Ishikawa (cell line): ENCODE measurements around the gene CA10.

Experiments used
- CEBPB ChIP-seq: IDR thresholded peaks from 2 replicates; pipeline ENCODE4 v1.6.1; 2012
- EP300 ChIP-seq: IDR thresholded peaks from 2 replicates; pipeline ENCODE4 v1.6.1; 2012; ENCODE audit warnings: borderline replicate concordance
- RAD21 ChIP-seq: IDR thresholded peaks from 2 replicates; pipeline ENCODE4 v1.6.1; 2012; ENCODE audit warnings: low read depth
- REST ChIP-seq: IDR thresholded peaks from 2 replicates; pipeline ENCODE4 v1.6.1; 2012; ENCODE audit warnings: low read depth, mild to moderate bottlenecking
- TAF1 ChIP-seq: IDR thresholded peaks from 2 replicates; pipeline ENCODE4 v1.6.1; 2012; ENCODE audit warnings: low read depth, mild to moderate bottlenecking
- TCF12 ChIP-seq: IDR thresholded peaks from 2 replicates; pipeline ENCODE4 v1.6.1; 2012; ENCODE audit warnings: low read depth
- TEAD4 ChIP-seq: IDR thresholded peaks from 2 replicates; pipeline ENCODE4 v1.6.1; 2012

DNA sequence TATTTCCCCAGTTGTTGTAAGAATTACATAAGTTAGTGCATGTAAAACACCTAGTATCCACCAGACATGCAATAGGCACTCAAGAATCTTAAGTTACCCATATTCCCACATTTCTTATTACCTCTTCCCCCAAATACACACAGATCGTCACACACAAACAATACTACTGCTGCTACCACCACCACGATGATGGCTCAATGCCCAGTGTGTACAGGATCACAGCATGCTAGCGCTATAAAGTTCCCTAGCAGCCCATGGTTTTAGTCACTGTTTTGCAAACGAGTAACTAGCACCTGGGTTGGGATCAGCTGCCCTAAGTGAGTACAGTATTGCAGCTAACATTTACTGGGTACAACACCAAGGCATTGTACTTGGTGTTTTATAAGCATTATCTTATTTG, 486.4 kb downstream of the CA10 start:
- TF ChIP-seq TAF1 (no peak), CEBPB (no peak), REST (no peak), TCF12 (no peak), TEAD4 (no peak), EP300 (no peak), RAD21 (no peak)
